ENCODE data around the gene TCN1.

- TF ChIP-seq POLR2AphosphoS5 (IDR thresholded peaks at IDR 0.05) (no peak), CTCF (IDR thresholded peaks at IDR 0.05) (no peak), POLR2A (IDR thresholded peaks at IDR 0.05) (no peak), EP300 (IDR thresholded peaks at IDR 0.05) (no peak)
Measured at GRCh38 chr11:59804061-59804460, 62.2 kb downstream of the TCN1 start.

Data from upper lobe of left lung (tissue), 4 donors.